Activated CD4-positive, alpha-beta T cell treated with anti-CD3 and anti-CD28 coated beads for 36 hours (primary cell): ENCODE measurements around the gene FLVCR2. TPM values are rescaled to one million over a fixed set of nuclear protein-coding genes. Genes with fewer than 3 reads are reported as not detected.
A peak's percentile ranks its signal among the peaks of the same experiment; 100 is the strongest.

Experiments
- ATAC-seq: fragments of 200-7000 bp; cut with Tn5 transposase; one replicate; pipeline ENCODE4 v1.10.0; 2021; ENCODE audit warnings: mild to moderate bottlenecking, moderate library complexity
- CTCF ChIA-PET: fragments of 350-600 bp; sonication (Branson Sonifier 250); formaldehyde crosslinking; loops from one replicate; lab custom pipeline; 2021; ENCODE audit warnings: antibody characterized with exemption; lab: Charles Lee
- POLR2A ChIA-PET: fragments of 350-600 bp; sonication (Branson Sonifier 250); formaldehyde crosslinking; loops from one replicate; lab custom pipeline; 2021; ENCODE audit warnings: antibody characterized with exemption, inconsistent platforms; lab: Charles Lee
- DNase-seq: peaks from one replicate; pipeline ENCODE4 v3.0.0-alpha.2; 2020
- H3K27ac Mint-ChIP-seq: one replicate; pipeline ENCODE4 v1.8.0; 2021; ENCODE audit warnings: mixed read lengths
- H3K27me3 Mint-ChIP-seq: one replicate; pipeline ENCODE4 v1.8.0; 2021; ENCODE audit warnings: mixed read lengths
- H3K36me3 Mint-ChIP-seq: one replicate; pipeline ENCODE4 v1.8.0; 2021; ENCODE audit warnings: low read depth, mixed read lengths
- H3K4me1 Mint-ChIP-seq: one replicate; pipeline ENCODE4 v1.8.0; 2021; ENCODE audit warnings: mixed read lengths
- H3K4me3 Mint-ChIP-seq: one replicate; pipeline ENCODE4 v1.8.0; 2021; ENCODE audit warnings: mild to moderate bottlenecking, moderate library complexity, mixed read lengths
- H3K9me3 Mint-ChIP-seq: one replicate; pipeline ENCODE4 v1.8.0; 2021; ENCODE audit warnings: low read depth, mixed read lengths
- intact Hi-C, 2 experiments: fragments of 100-400 bp; cut with DNase I in 1 of 2; cut with micrococcal nuclease in 1 of 2; formaldehyde crosslinking; loops; one replicate each; pipeline versions ENCODE4 v1.14.2 to v1.15.1; 2022 to 2024; cut with DNase I, micrococcal nuclease
- total RNA-seq, 2 experiments: library from RNA; stranded (reverse); gene quantifications; one replicate each; pipeline ENCODE4 v1.2.3, GENCODE V29; 2021

FLVCR2 gene
- total RNA-seq, 2 experiments from 2014 or later, result 2.2 to 3.2 TPM

DNA sequence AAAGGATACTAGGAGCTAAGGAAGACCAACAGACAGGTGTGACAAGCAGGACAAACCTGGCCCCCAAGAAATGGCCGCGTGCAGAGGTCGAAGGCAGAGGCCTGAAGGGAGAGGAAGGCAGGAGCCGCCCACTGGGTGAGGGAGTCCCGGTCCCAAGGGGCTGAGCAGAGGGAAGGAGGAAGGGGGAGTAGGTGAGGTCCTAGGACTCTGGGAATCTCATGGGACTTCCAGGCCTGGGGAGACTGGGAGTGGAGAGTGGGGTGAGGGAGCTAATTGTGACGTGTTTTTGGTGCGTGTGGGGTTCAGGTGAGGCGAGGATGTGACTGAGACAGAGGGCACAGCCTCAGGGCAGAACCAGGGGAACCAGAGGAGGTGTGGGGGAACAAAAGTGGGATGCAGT is 11.7 kb upstream of the FLVCR2 start:
- peak overlapping the region; percentile 98 for H3K27ac Mint-ChIP-seq
- intact Hi-C loops, result loop anchor here (1.0 to 2.0 kb wide), 5 partner anchors 24 to 318 kb away; partner anchors contain the start of gene BATF (in 2 of the 2)
- no peaks in the 10 kb centered on the region for H3K27me3 Mint-ChIP-seq
- peak overlapping the region; percentile 72 for H3K4me3 Mint-ChIP-seq
- H3K36me3 Mint-ChIP-seq, result peaks cover 7% of the 10 kb centered on the region
- DNase-seq (no peak), ATAC-seq (no peak)
- peaks cover 2% of the 10 kb centered on the region for H3K9me3 Mint-ChIP-seq
- POLR2A ChIA-PET, result interaction anchor here (0.5 to 1.5 kb wide), 8 partner anchors 11 to 442 kb away, joined by 3 to 21 read pairs (median 7); partner anchors contain the start of gene FLVCR2
- CTCF ChIA-PET, result interaction anchor here (0.6 to 3.7 kb wide), 20 partner anchors 11 to 272 kb away, joined by 3 to 29 read pairs (median 4); partner anchors contain the start of gene FLVCR2
- H3K4me1 Mint-ChIP-seq, result peaks cover 86% of the 10 kb centered on the region

DNA sequence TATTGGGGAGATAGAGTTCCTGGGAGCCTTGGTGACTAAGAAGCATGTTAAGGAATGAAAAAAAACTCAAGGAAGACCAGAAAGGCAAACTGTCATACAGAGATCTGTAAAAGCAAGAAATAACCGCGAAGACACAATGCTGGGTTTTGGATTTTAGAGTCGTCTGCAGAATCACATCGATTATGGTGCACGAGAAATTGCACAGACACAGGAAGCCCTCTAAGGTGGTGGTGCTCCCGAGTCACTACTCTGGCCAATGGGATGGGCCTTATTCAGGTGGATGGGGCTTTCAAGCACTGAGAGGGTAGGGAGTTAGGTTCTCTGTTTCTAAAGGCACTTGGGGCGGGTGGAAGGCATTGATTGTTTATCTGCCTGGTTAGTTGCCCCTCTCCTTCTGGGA is 10.3 kb upstream of the FLVCR2 start:
- H3K27ac Mint-ChIP-seq, result peak overlapping the region; percentile 86
- no peaks in the 10 kb centered on the region for H3K27me3 Mint-ChIP-seq
- ChIA-PET POLR2A (interaction anchor here (0.7 to 1.2 kb wide), 3 partner anchors 25 to 321 kb away, joined by 3 to 8 read pairs (median 3); no protein-coding TSS in a partner anchor), CTCF (interaction anchor here (1.0 to 3.7 kb wide), 6 partner anchors 8 to 86 kb away, joined by 4 to 29 read pairs (median 8); partner anchors contain the start of gene FLVCR2)
- DNase-seq, result no peak
- H3K4me1 Mint-ChIP-seq, result peaks cover 78% of the 10 kb centered on the region
- no peak for ATAC-seq
- H3K9me3 Mint-ChIP-seq, result no peaks in the 10 kb centered on the region
- intact Hi-C loops, result no loop called here
- peaks cover 11% of the 10 kb centered on the region for H3K36me3 Mint-ChIP-seq
- no peak overlapping the region for H3K4me3 Mint-ChIP-seq

DNA sequence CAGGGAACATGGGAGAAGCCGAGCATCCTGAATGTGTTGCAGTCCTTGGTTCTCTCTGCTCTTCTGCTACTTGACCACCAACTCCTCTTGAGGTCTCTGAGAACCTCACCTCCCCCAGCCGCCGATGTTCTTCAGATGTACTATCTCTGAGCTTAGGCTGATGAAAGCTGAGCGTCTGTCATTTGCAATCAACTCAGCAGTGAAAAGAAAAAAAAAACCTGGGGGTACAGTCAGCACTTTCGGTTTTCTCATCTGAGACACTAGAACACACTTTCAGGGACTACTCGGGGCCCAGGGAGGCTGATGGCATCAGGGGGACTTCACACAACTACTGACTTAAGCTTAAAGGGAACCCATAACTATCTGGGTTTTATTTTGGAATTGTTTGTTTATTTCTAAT is 9.6 kb upstream of the FLVCR2 start:
- ATAC-seq (peak; percentile 25), DNase-seq (peak; percentile 68)
- intact Hi-C loops, result no loop called here
- H3K27ac Mint-ChIP-seq, result peak overlapping the region; percentile 86
- no peak overlapping the region for H3K4me3 Mint-ChIP-seq
- peaks cover 75% of the 10 kb centered on the region for H3K4me1 Mint-ChIP-seq
- no peaks in the 10 kb centered on the region for H3K9me3 Mint-ChIP-seq
- peaks cover 11% of the 10 kb centered on the region for H3K36me3 Mint-ChIP-seq
- no peaks in the 10 kb centered on the region for H3K27me3 Mint-ChIP-seq
- CTCF ChIA-PET, result interaction anchor here (1.0 to 3.7 kb wide), 6 partner anchors 9 to 86 kb away, joined by 3 to 29 read pairs (median 6); partner anchors contain the start of gene FLVCR2
- POLR2A ChIA-PET, result interaction anchor here (0.5 to 1.2 kb wide), 4 partner anchors 26 to 597 kb away, joined by 3 to 8 read pairs (median 3); no protein-coding TSS in a partner anchor

DNA sequence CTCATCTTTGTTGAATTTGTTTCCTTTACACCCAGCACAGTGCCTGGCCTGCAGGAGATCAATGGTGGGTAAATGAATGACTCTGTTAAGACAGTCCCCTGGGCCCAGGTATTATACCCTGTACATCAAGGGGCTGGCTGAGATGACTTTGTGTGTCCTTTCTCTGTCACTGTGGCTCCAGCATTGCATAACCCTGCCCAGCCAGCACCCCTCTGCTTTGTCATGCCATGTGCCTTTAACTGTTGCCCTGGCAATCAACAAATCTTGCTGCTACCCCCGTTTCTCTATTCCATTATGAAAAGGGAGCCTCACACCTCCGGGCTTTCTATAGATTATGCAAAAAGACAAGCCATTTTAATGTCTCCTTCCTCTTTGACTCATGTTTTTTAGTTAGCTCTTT is 7.6 kb upstream of the FLVCR2 start:
- peaks cover 11% of the 10 kb centered on the region for H3K36me3 Mint-ChIP-seq
- H3K27me3 Mint-ChIP-seq, result no peaks in the 10 kb centered on the region
- ChIA-PET CTCF (interaction anchor here (0.6 to 2.9 kb wide), 9 partner anchors 9 to 90 kb away, joined by 3 to 10 read pairs (median 4); partner anchors contain the start of genes ERG28 and TTLL5), POLR2A (interaction anchor here (0.6 to 1.1 kb wide), 2 partner anchors 28 to 102 kb away, joined by 3 to 4 read pairs; no protein-coding TSS in a partner anchor)
- no peak overlapping the region for H3K4me3 Mint-ChIP-seq
- peak; percentile 21 for ATAC-seq
- H3K4me1 Mint-ChIP-seq, result peaks cover 59% of the 10 kb centered on the region
- H3K27ac Mint-ChIP-seq, result no peak overlapping the region
- intact Hi-C loops, result loop anchor here in 1 of 2 experiments (10.0 kb wide), 1 partner anchor 304 kb away; no protein-coding TSS in a partner anchor
- peak; percentile 63 for DNase-seq
- H3K9me3 Mint-ChIP-seq, result no peaks in the 10 kb centered on the region

DNA sequence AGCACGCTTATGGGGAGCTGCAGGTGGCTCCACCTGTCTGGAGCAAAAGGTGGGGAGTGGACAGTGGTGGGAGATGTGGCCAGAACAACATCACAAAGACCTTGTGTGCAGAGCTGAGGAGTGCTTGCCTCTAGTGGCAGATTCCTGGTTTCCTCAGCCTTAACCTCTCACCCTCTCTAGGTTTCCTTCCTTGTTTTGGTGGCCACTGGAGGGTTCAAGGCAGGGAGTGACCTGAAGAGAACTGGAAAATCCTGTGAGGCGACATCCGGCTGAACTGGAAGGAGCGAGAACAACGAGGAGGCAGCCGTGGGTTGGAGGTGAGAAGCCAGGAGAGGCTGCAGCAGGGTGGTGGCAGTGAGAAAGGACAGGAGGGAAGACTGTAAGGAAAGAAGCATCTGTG is 6.3 kb upstream of the FLVCR2 start:
- DNase-seq (no peak), ATAC-seq (no peak)
- CTCF ChIA-PET, result interaction anchor here (0.7 to 1.7 kb wide), 6 partner anchors 11 to 81 kb away, joined by 3 to 6 read pairs (median 4); no protein-coding TSS in a partner anchor
- Mint-ChIP-seq H3K27ac (no peak overlapping the region), H3K36me3 (peaks cover 7% of the 10 kb centered on the region), H3K9me3 (no peaks in the 10 kb centered on the region), H3K4me1 (peaks cover 46% of the 10 kb centered on the region), H3K27me3 (no peaks in the 10 kb centered on the region), H3K4me3 (no peak overlapping the region)
- POLR2A ChIA-PET, result interaction anchor here (0.7 kb wide), 1 partner anchor 12 kb away, joined by 3 read pairs; no protein-coding TSS in a partner anchor
- intact Hi-C loops, result loop anchor here in 1 of 2 experiments (10.0 kb wide), 1 partner anchor 303 kb away; no protein-coding TSS in a partner anchor

DNA sequence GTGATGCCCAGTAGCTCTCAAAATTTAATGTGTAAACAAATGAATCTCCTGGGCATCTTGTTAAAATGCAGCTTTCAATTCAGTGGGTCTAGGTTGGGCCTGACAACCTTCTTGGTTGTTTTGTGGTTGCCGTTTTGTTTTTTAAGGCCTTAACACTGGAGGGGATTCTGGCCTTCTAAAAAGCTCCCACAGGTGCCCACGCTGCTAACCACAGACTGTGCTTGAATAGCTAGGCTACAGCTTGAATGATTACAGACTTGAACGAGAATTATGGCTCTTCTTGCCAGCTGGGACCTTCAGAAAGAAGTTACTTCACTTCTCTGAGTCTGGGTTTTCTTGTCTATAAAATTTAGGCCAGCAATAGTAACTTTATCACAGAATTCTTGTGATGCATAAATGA is 1.3 kb upstream of the FLVCR2 start:
- H3K27ac Mint-ChIP-seq, result peak overlapping the region; percentile 74
- intact Hi-C loops, result loop anchor here (1.0 to 10.0 kb wide), 5 partner anchors 77 to 406 kb away; partner anchors contain the start of gene ERG28 (in 1 of the 2)
- H3K9me3 Mint-ChIP-seq, result no peaks in the 10 kb centered on the region
- peaks cover 4% of the 10 kb centered on the region for H3K36me3 Mint-ChIP-seq
- peak overlapping the region; percentile 74 for H3K4me3 Mint-ChIP-seq
- no peaks in the 10 kb centered on the region for H3K27me3 Mint-ChIP-seq
- POLR2A ChIA-PET, result interaction anchor here (0.7 to 2.3 kb wide), 5 partner anchors 11 to 83 kb away, joined by 3 to 7 read pairs (median 6); partner anchors contain the start of gene ERG28
- H3K4me1 Mint-ChIP-seq, result peaks cover 25% of the 10 kb centered on the region
- CTCF ChIA-PET, result interaction anchor here (0.5 to 5.6 kb wide), 46 partner anchors 10 to 1778 kb away, joined by 3 to 104 read pairs (median 4); partner anchors contain the start of genes BATF, ERG28 and TTLL5
- no peak for ATAC-seq
- DNase-seq, result no peak

DNA sequence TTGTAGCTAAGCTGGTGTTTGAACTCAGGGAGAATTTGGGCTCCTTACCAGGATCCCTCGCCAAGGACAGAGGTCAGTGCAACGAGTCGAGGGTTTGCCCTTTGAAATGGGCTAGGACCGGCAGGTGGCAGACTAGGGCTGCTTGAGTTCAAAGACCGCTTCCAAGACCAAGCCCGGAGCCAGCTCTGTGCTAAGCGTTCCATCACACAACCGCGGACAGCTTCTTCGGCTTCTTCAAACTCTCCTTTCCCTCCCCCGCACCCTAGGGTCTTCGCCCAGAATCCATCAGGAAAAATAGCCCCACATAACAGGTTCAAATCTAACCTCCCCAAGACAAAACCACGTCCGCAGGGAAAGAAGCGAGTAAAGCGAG is 705 bp upstream of the FLVCR2 start:
- CTCF ChIA-PET, result interaction anchor here (0.5 to 5.6 kb wide), 46 partner anchors 10 to 1779 kb away, joined by 3 to 104 read pairs (median 4); partner anchors contain the start of genes BATF, ERG28 and TTLL5
- Mint-ChIP-seq H3K4me1 (peaks cover 22% of the 10 kb centered on the region), H3K27me3 (no peaks in the 10 kb centered on the region)

DNA sequence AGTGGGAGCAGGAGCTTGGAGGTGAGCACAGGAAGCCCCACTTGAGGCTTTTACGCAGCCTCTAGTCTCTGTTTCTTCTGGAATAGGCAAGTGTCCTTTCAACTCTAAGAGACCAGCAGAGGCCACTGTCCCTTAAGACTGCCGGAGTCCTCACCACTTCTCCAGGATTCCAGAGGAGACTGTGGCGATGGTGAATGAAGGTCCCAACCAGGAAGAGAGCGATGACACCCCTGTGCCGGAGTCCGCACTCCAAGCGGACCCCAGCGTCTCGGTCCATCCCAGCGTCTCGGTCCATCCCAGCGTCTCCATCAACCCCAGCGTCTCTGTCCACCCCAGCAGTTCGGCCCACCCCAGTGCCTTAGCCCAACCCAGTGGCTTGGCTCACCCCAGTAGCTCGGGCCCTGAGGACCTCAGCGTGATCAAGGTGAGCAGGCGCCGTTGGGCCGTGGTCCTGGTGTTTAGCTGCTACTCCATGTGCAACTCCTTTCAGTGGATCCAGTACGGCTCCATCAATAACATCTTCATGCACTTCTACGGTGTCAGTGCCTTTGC is 442 bp downstream of the FLVCR2 start:
- POLR2A ChIA-PET, result interaction anchor here (0.6 to 2.3 kb wide), 2 partner anchors 12 to 85 kb away, joined by 4 to 7 read pairs; no protein-coding TSS in a partner anchor
- ATAC-seq (peak; percentile 19), DNase-seq (no peak)
- peak overlapping the region; percentile 74 for H3K4me3 Mint-ChIP-seq
- intact Hi-C loops, result loop anchor here in 1 of 2 experiments (10.0 kb wide), 1 partner anchor 296 kb away; no protein-coding TSS in a partner anchor
- no peaks in the 10 kb centered on the region for H3K36me3 Mint-ChIP-seq
- no peaks in the 10 kb centered on the region for H3K27me3 Mint-ChIP-seq
- no peak overlapping the region for H3K27ac Mint-ChIP-seq
- no peaks in the 10 kb centered on the region for H3K9me3 Mint-ChIP-seq
- CTCF ChIA-PET, result interaction anchor here (1.1 to 5.6 kb wide), 6 partner anchors 11 to 90 kb away, joined by 3 to 104 read pairs (median 12); no protein-coding TSS in a partner anchor
- H3K4me1 Mint-ChIP-seq, result peaks cover 22% of the 10 kb centered on the region

More for the DNA sequence above, 705 bp upstream of the FLVCR2 start:
- peak overlapping the region; percentile 74 for H3K27ac Mint-ChIP-seq
- no peaks in the 10 kb centered on the region for H3K9me3 Mint-ChIP-seq
- DNase-seq, result peak; percentile 89
- peak; percentile 90 for ATAC-seq
- intact Hi-C loops, result loop anchor here (1.0 to 10.0 kb wide), 5 partner anchors 77 to 405 kb away; partner anchors contain the start of gene ERG28 (in 1 of the 2)
- H3K4me3 Mint-ChIP-seq, result peak overlapping the region; percentile 74
- no peaks in the 10 kb centered on the region for H3K36me3 Mint-ChIP-seq
- POLR2A ChIA-PET, result interaction anchor here (0.8 to 2.3 kb wide), 4 partner anchors 11 to 83 kb away, joined by 3 to 7 read pairs (median 6); partner anchors contain the start of gene ERG28

DNA sequence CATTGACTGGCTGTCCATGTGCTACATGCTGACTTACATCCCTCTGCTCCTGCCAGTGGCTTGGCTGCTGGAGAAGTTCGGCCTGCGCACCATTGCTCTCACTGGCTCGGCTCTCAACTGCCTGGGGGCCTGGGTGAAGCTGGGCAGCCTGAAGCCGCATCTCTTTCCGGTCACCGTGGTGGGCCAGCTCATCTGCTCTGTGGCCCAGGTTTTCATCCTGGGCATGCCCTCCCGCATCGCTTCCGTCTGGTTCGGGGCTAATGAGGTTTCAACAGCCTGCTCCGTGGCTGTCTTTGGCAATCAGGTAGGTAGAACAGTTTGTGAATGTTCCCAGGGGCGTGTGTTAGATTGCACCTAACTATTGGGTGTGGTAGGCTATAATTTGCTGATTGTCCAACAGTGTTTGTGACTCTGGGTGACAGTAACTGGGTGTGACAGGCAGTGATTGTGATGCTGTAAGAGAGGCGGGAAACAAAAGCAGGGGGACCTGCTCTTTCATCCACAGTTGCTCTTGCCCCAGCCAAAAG is 981 bp downstream of the FLVCR2 start:
- Mint-ChIP-seq H3K27ac (peak overlapping the region; percentile 44), H3K27me3 (no peaks in the 10 kb centered on the region), H3K9me3 (no peaks in the 10 kb centered on the region), H3K4me3 (peak overlapping the region; percentile 74), H3K4me1 (peaks cover 22% of the 10 kb centered on the region), H3K36me3 (no peaks in the 10 kb centered on the region)
- ChIA-PET CTCF (interaction anchor here (0.8 to 5.6 kb wide), 3 partner anchors 12 to 75 kb away, joined by 3 to 104 read pairs (median 29); no protein-coding TSS in a partner anchor), POLR2A (no interaction called here)
- DNase-seq, result no peak
- intact Hi-C loops, result loop anchor here in 1 of 2 experiments (10.0 kb wide), 1 partner anchor 295 kb away; no protein-coding TSS in a partner anchor
- ATAC-seq, result no peak

DNA sequence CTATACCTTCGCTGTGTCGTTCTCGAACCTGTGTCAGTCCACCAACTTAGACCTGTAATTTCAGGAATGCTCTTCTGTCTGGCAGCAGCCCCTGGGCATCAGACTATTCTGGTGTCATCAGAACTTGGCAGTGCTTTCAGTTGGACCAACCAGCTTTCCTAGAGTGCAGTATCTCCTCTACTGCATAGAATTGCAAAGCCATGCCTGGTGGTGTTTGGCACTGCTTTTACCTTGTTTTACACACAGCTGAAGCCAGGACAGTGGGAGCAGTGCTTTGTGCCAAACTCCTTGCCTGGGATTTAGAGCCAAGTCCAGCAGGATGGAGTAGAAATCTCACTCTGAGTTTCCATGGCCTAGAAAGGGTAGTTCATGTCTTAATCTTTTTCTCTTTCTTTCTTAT is 1.5 kb downstream of the FLVCR2 start:
- Mint-ChIP-seq H3K27ac (no peak overlapping the region), H3K9me3 (no peaks in the 10 kb centered on the region), H3K36me3 (no peaks in the 10 kb centered on the region), H3K4me1 (peaks cover 22% of the 10 kb centered on the region), H3K4me3 (peak overlapping the region; percentile 74), H3K27me3 (no peaks in the 10 kb centered on the region)
- DNase-seq (no peak), ATAC-seq (no peak)
- intact Hi-C loops, result loop anchor here in 1 of 2 experiments (10.0 kb wide), 1 partner anchor 295 kb away; no protein-coding TSS in a partner anchor
- ChIA-PET POLR2A (no interaction called here), CTCF (interaction anchor here (0.8 to 5.6 kb wide), 3 partner anchors 12 to 75 kb away, joined by 3 to 104 read pairs (median 29); no protein-coding TSS in a partner anchor)
